Thyroid gland (tissue), 4 donors: Measurements from ENCODE around the gene ZBTB34.

ENCODE experiments used
- CTCF ChIP-seq, 6 experiments: fragments of 200-600 bp in 3 of 6; fragments of 450-650 bp in 3 of 6; sonication (generic) in 3 of 6; IDR thresholded peaks; one replicate each; pipeline ENCODE4 v1.5.1; 2016 to 2019; ENCODE audit warnings: antibody characterized with exemption in 6 of 6, mild to moderate bottlenecking in 2 of 6, inconsistent platforms in 1 of 6, moderate library complexity in 1 of 6
- POLR2A ChIP-seq, 2 donors: fragments of 450-650 bp; IDR thresholded peaks; one replicate each; pipeline ENCODE4 v1.6.1; 2017; ENCODE audit warnings: antibody characterized with exemption in 2 of 2, mild to moderate bottlenecking in 2 of 2, moderate library complexity in 1 of 2

- no peak for TF ChIP-seq CTCF (IDR thresholded peaks at IDR 0.05)
- no peak for TF ChIP-seq POLR2A (IDR thresholded peaks at IDR 0.05)
Measured at GRCh38 chr9:126838055-126838811, 22.2 kb upstream of the ZBTB34 start.
